A673 (cell line): ENCODE data around the gene ZFAND5.

ENCODE experiments used
- CTCF ChIP-seq: fragments of 300-800, 200-600 bp; sonication (generic); conservative IDR thresholded peaks from 2 replicates; pipeline ENCODE4 v1.5.1; 2017; ENCODE audit warnings: low read depth, mild to moderate bottlenecking, antibody characterized with exemption, low read length, moderate library complexity, mixed read lengths
- EZH2 ChIP-seq: fragments of 200-600 bp; sonication (generic); IDR thresholded peaks from 2 replicates; pipeline ENCODE4 v1.6.1; 2017; ENCODE audit warnings: borderline replicate concordance, low read depth, mild to moderate bottlenecking, mixed read lengths, antibody characterized with exemption, low read length; ENCODE audit not compliant: poor library complexity, severe bottlenecking

GRCh38 chr9:72337286-72337685 lies 27.7 kb downstream of the ZFAND5 start:
- no peak for TF ChIP-seq CTCF
- TF ChIP-seq EZH2, result no peak
